ENCODE data around the gene CD79A.
A peak's percentile ranks its signal among the peaks of the same experiment; 100 is the strongest.

CD79A gene

DNA sequence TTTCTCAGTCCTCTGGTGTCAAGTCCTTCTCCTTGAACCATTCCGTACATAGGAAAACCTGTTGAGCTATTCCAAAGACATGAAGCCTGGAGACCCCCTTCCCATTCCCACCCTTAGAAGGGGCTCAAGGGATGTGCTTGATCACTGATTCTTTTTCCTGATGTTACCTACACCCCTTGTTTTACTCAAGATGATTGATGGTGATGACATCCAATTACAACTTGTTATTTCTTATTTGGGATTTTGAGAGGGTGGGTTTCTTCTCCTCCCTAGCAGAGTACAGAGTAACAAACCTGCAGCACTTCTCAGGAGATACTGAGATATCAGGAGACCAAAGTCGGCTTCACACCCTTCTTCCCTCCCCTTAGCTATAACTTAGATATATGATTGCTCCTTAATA is 23.7 kb upstream of the CD79A start:
- in situ Hi-C loops (cut with HindIII; ENCODE audit: low sequenced_read_pairs): no loop called here
- DNase-seq (ENCODE audit: low read depth): no peak
- TF ChIP-seq, protein P1, sequence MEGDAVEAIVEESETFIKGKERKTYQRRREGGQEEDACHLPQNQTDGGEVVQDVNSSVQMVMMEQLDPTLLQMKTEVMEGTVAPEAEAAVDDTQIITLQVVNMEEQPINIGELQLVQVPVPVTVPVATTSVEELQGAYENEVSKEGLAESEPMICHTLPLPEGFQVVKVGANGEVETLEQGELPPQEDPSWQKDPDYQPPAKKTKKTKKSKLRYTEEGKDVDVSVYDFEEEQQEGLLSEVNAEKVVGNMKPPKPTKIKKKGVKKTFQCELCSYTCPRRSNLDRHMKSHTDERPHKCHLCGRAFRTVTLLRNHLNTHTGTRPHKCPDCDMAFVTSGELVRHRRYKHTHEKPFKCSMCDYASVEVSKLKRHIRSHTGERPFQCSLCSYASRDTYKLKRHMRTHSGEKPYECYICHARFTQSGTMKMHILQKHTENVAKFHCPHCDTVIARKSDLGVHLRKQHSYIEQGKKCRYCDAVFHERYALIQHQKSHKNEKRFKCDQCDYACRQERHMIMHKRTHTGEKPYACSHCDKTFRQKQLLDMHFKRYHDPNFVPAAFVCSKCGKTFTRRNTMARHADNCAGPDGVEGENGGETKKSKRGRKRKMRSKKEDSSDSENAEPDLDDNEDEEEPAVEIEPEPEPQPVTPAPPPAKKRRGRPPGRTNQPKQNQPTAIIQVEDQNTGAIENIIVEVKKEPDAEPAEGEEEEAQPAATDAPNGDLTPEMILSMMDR (IDR thresholded peaks at IDR 0.05; ENCODE audit: low read depth, low read length, missing control alignments): no peak
- no peak overlapping the region for H3K4me3 ChIP-seq (ENCODE audit: low read depth, low read length)

DNA sequence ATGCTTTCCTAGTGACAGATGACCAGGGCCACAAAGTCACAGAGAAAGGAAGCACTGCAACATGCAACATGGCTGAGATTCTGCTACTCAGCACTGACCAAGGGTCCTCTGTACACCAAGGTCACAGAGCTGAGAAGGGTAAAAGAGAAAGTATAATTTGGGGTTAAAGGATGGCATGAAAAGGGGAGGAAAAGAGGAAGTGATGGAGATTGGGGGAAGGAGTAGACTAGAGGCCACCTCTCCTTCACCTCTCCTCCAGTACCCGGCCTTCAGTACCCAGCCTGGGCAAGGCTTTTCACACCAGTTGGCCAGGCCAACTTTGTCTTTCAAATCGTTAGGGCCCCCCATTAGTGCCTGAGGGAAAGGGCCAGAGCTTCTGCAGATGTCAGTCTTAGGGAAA is 23.3 kb upstream of the CD79A start:
- in situ Hi-C loops (cut with HindIII; ENCODE audit: low sequenced_read_pairs): no loop called here
- H3K4me3 ChIP-seq (ENCODE audit: low read depth, low read length): no peak overlapping the region
- DNase-seq (ENCODE audit: low read depth): no peak
- TF ChIP-seq, protein P1 (IDR thresholded peaks at IDR 0.05; ENCODE audit: low read depth, low read length, missing control alignments): no peak

DNA sequence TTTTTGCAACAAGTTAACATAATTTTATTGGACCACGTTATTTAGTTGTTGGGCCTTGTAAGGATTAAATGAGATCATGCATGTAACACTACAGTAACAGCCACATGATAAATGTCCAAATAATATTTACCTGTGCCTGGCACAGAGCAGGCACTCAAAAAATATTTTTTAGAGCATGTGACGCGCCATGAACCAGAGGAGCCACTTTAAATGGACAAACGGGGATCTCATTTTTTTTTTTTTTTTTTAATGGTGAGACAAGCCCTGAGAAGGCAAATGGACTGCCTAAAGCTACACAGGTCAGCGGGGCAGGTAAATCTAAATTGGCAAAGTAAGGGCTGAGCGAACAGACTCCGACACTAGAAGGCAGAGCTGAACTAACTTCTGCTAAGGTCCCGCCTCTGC is 17.9 kb upstream of the CD79A start:
- DNase-seq (ENCODE audit: low read depth): no peak
- peak overlapping the region; percentile 98 for H3K4me3 ChIP-seq (ENCODE audit: low read depth, low read length)
- TF ChIP-seq, protein P1 (IDR thresholded peaks at IDR 0.05; ENCODE audit: low read depth, low read length, missing control alignments): no peak
- in situ Hi-C loops (cut with HindIII; ENCODE audit: low sequenced_read_pairs): no loop called here

DNA sequence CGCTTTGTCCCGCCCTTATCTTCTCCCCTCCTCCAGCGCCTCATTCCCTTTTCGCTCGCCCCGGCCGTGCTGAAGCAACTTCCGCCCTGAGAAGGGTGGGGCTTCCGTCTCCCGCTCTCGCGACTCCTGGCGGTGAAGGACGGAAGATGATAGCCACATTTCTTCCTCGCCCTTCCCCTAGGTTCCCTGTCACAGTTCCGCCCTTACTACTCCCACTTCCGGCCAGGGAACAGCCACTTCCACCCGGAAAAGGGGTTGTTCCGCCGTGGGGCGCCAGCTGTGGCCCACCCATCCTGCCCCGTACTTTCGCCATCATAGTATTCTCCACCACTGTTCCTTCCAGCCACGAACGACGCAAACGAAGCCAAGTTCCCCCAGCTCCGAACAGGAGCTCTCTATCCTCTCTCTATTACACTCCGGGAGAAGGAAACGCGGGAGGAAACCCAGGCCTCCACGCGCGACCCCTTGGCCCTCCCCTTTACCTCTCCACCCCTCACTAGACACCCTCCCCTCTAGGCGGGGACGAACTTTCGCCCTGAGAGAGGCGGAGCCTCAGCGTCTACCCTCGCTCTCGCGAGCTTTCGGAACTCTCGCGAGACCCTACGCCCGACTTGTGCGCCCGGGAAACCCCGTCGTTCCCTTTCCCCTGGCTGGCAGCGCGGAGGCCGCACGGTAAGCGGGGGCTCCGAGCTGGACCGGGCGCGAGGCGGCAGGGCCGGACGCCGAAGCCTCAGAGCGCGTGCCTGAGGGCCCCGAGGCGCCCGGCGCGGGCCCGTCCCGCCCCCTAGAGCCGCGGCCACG is 17.3 kb upstream of the CD79A start, which contains the start of gene RPS19:
Gene RPS19, plus strand, starts transcription at position 638 of the 801 bp plus-strand sequence. CDS start 520 bp downstream, outside the sequence.
- in situ Hi-C loops (cut with HindIII; ENCODE audit: low sequenced_read_pairs): no loop called here
- TF ChIP-seq, protein P1 (IDR thresholded peaks at IDR 0.05; ENCODE audit: low read depth, low read length, missing control alignments): peak; percentile 63
- peak; percentile 95 for DNase-seq (ENCODE audit: low read depth)
- H3K4me3 ChIP-seq (ENCODE audit: low read depth, low read length): peak within 1 kb of the TSS; percentile 98

DNA sequence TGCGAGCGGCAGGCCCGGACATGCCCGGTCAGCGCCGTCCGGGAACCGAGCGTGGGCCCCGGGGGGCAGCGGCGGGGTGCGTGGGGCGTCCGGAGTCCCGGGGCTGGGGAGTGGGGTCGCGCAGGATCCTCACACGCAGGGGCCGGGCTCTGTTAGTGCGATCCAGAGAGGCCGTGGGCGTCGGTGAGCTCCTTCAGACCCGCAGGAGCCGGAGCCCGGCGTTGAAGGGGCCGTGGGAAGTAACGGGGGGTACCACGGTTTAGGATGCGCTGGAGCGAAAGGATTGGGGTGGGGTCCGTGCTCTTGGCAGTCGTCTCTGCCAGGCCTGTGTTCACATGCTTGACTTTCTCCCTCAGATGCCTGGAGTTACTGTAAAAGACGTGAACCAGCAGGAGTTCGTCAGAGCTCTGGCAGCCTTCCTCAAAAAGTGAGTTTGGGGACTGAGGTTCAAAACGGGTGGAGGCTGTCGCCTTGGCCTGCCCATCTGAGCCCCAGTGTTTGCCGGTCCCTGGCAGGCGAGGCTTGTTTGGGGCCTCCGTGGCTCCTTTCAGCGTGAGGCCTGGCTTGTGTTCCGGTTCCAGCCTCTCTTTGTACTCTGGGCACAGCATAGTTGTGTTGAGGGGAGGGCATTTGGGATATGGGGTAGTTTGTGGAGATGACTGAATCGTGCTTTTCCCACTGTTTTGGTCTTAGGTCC is 16.5 kb upstream of the CD79A start:
- in situ Hi-C loops (cut with HindIII; ENCODE audit: low sequenced_read_pairs): no loop called here
- TF ChIP-seq, protein P1 (IDR thresholded peaks at IDR 0.05; ENCODE audit: low read depth, low read length, missing control alignments): no peak
- H3K4me3 ChIP-seq (ENCODE audit: low read depth, low read length): peak overlapping the region; percentile 98
- DNase-seq (ENCODE audit: low read depth): no peak

DNA sequence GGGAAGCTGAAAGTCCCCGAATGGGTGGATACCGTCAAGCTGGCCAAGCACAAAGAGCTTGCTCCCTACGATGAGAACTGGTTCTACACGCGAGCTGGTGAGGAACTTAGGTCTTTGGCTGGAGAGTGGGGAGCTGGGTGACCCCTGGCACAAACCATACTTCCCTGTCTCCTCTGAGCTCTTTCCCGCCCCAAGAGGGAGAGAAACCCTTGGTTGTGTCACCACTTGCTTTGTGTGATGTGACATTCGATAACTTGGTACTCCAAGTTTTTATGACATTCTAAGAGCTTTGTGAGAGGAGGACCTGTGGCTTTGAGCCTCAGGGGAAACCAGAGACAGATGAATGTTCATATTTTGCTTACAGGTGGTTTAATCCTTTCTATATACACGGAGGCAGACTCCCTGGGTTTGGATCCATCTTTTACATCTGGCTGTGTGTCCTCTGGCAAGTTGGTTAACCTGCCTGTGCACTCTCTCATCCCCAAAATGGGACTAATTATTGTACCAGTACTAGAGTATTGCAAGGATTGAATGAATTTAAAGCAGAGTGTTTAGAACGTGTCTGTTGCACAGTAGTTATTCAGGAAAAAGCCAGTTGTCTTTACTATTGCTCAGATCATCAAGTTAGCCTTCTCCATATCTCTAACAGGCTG is 15.8 kb upstream of the CD79A start:
- no peak for DNase-seq (ENCODE audit: low read depth)
- H3K4me3 ChIP-seq (ENCODE audit: low read depth, low read length): peak overlapping the region; percentile 98
- in situ Hi-C loops (cut with HindIII; ENCODE audit: low sequenced_read_pairs): no loop called here
- TF ChIP-seq, protein P1 (IDR thresholded peaks at IDR 0.05; ENCODE audit: low read depth, low read length, missing control alignments): no peak

Data from astrocyte of the cerebellum (primary cell).